ENCODE measurements around the gene TRAK1.

The TRAK1 gene

DNA sequence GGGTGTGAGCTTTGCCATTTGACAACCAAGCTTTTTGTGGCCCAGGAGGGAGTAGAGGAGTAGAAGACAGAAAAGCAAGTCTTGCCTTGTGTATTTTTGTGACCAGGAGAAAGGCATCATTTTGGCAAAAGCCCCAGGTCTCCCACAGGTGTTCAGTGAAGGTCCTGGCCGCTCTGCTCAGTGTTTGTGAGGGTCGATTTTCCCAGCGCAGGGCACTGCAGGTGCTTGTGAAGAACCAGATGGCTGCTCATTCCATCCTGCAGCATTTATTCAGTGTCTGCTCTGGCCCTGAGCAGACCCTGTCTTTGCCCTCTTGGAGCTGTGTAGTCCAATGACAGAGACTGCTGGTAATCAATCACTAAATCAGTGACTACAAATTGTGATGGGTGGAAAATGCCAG is 19.5 kb downstream of the TRAK1 start:
- H3K4me1 ChIP-seq (ENCODE audit: insufficient read depth, low read length, poor library complexity, severe bottlenecking) = no peaks in the 10 kb centered on the region
- no peak overlapping the region for H3K4me3 ChIP-seq (ENCODE audit: low read length, poor library complexity, severe bottlenecking)
- no peak overlapping the region for H2AFZ ChIP-seq (ENCODE audit: low read length)
- peaks cover 5% of the 10 kb centered on the region; the same call in 1 of the 2 replicates for H3K36me3 ChIP-seq (ENCODE audit: insufficient read depth, low read length)
- no peak overlapping the region for H3K4me2 ChIP-seq (ENCODE audit: low read depth, low read length, poor library complexity, severe bottlenecking)
- no peak overlapping the region for H3K9ac ChIP-seq (ENCODE audit: low read depth, low read length, poor library complexity, severe bottlenecking)
- H3K9me3 ChIP-seq (ENCODE audit: insufficient read depth, low read depth, low read length) = no peaks in the 10 kb centered on the region
- no peaks in the 10 kb centered on the region for H3F3A ChIP-seq (ENCODE audit: low read depth)
- TF ChIP-seq, protein P1, sequence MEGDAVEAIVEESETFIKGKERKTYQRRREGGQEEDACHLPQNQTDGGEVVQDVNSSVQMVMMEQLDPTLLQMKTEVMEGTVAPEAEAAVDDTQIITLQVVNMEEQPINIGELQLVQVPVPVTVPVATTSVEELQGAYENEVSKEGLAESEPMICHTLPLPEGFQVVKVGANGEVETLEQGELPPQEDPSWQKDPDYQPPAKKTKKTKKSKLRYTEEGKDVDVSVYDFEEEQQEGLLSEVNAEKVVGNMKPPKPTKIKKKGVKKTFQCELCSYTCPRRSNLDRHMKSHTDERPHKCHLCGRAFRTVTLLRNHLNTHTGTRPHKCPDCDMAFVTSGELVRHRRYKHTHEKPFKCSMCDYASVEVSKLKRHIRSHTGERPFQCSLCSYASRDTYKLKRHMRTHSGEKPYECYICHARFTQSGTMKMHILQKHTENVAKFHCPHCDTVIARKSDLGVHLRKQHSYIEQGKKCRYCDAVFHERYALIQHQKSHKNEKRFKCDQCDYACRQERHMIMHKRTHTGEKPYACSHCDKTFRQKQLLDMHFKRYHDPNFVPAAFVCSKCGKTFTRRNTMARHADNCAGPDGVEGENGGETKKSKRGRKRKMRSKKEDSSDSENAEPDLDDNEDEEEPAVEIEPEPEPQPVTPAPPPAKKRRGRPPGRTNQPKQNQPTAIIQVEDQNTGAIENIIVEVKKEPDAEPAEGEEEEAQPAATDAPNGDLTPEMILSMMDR (conservative IDR thresholded peaks at IDR 0.05; ENCODE audit: low read length) = no peak
- TF ChIP-seq EZH2phosphoT487 (IDR thresholded peaks at IDR 0.05; ENCODE audit: borderline replicate concordance) = no peak
- H3K79me2 ChIP-seq (ENCODE audit: insufficient read depth, low read length) = peaks cover 7% of the 10 kb centered on the region; the same call in 1 of the 2 replicates
- no peaks in the 10 kb centered on the region for H3K27me3 ChIP-seq (ENCODE audit: insufficient read depth, low read length, poor library complexity, severe bottlenecking)
- no peaks in the 10 kb centered on the region for H3K9me2 ChIP-seq (replicated peaks; ENCODE audit: low read depth, low read length)
- no peaks in the 10 kb centered on the region for H4K20me1 ChIP-seq (ENCODE audit: insufficient read depth, low read length, poor library complexity, severe bottlenecking)

DNA sequence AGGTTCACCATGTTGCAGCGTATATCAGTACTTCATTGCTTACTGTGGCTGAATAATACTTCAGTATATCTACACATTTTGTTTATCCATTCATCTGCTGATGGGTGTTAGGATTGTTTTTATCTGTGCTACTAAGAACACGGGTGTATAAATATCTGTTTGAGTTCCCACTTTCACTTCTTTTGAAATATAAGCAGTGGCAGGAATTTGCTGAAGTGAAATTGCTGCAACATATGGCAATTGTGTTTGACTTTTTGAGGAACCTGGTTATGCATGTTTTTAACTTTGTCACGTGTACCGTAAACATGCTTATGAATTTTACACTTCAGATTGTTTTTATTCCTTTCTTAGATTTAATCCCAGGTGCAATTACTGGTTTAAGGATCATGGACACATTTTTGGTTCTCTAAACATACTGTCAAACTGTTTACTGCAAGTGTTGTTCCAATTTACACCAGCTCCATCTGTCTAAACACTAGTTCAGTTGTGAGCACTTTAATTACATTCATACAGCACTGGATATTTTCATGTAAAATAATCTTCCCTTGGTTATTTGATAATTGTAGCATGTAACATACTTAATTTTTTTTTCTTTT is 23.1 kb downstream of the TRAK1 start:
- Histone ChIP-seq H3K9ac (ENCODE audit: low read depth, low read length, poor library complexity, severe bottlenecking) (no peak overlapping the region), H3F3A (ENCODE audit: low read depth) (no peaks in the 10 kb centered on the region), H3K9me2 (replicated peaks; ENCODE audit: low read depth, low read length) (no peaks in the 10 kb centered on the region), H3K4me3 (ENCODE audit: low read length, poor library complexity, severe bottlenecking) (no peak overlapping the region), H4K20me1 (ENCODE audit: insufficient read depth, low read length, poor library complexity, severe bottlenecking) (peaks cover 17% of the 10 kb centered on the region), H3K9me3 (ENCODE audit: insufficient read depth, low read depth, low read length) (no peaks in the 10 kb centered on the region), H3K79me2 (ENCODE audit: insufficient read depth, low read length) (peaks cover 14% of the 10 kb centered on the region; the same call in 1 of the 2 replicates), H3K4me1 (ENCODE audit: insufficient read depth, low read length, poor library complexity, severe bottlenecking) (no peaks in the 10 kb centered on the region), H2AFZ (ENCODE audit: low read length) (no peak overlapping the region), H3K4me2 (ENCODE audit: low read depth, low read length, poor library complexity, severe bottlenecking) (no peak overlapping the region), H3K36me3 (ENCODE audit: insufficient read depth, low read length) (no peaks in the 10 kb centered on the region), H3K27me3 (ENCODE audit: insufficient read depth, low read length, poor library complexity, severe bottlenecking) (no peaks in the 10 kb centered on the region)
- no peak for TF ChIP-seq EZH2phosphoT487 (IDR thresholded peaks at IDR 0.05; ENCODE audit: borderline replicate concordance)
- TF ChIP-seq, protein P1 (conservative IDR thresholded peaks at IDR 0.05; ENCODE audit: low read length) = no peak

DNA sequence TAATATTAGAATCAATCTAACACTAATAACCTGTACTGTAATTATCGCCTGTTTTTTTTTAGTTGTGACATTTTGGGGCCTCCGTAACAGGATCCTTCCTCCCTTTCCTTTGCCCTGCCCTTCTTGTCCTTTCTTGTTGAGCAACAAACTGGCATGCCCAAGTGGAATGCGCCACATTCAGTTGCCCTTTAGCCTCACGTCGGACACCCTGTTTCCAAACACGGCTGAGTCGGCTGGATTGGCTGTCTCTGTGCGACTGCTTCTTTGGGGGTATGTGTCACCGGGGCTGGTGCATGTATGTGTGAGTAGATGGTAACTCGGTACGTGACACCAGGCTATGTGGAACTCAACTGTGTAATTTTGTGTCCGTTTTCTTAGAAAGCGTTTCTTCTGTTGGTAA is 24.1 kb downstream of the TRAK1 start:
- Histone ChIP-seq H3K79me2 (ENCODE audit: insufficient read depth, low read length) (peaks cover 14% of the 10 kb centered on the region; the same call in 1 of the 2 replicates), H3K4me1 (ENCODE audit: insufficient read depth, low read length, poor library complexity, severe bottlenecking) (no peaks in the 10 kb centered on the region), H3F3A (ENCODE audit: low read depth) (no peaks in the 10 kb centered on the region), H3K4me3 (ENCODE audit: low read length, poor library complexity, severe bottlenecking) (no peak overlapping the region), H3K9me2 (replicated peaks; ENCODE audit: low read depth, low read length) (no peaks in the 10 kb centered on the region), H3K36me3 (ENCODE audit: insufficient read depth, low read length) (no peaks in the 10 kb centered on the region), H3K9ac (ENCODE audit: low read depth, low read length, poor library complexity, severe bottlenecking) (no peak overlapping the region), H3K4me2 (ENCODE audit: low read depth, low read length, poor library complexity, severe bottlenecking) (no peak overlapping the region), H3K9me3 (ENCODE audit: insufficient read depth, low read depth, low read length) (no peaks in the 10 kb centered on the region), H2AFZ (ENCODE audit: low read length) (no peak overlapping the region), H4K20me1 (ENCODE audit: insufficient read depth, low read length, poor library complexity, severe bottlenecking) (peaks cover 25% of the 10 kb centered on the region), H3K27me3 (ENCODE audit: insufficient read depth, low read length, poor library complexity, severe bottlenecking) (no peaks in the 10 kb centered on the region)
- no peak for TF ChIP-seq EZH2phosphoT487 (IDR thresholded peaks at IDR 0.05; ENCODE audit: borderline replicate concordance)
- TF ChIP-seq, protein P1 (conservative IDR thresholded peaks at IDR 0.05; ENCODE audit: low read length) = no peak
